ENCODE results near the gene C7orf57. TPM values are rescaled to one million over a fixed set of nuclear protein-coding genes. Genes with fewer than 3 reads are reported as not detected.
"Not testable (repeated sequence)": the region's sequence is repeated elsewhere in the genome, so short reads cannot be mapped to it uniquely, and the experiment has no call there.

Gene C7orf57
- total RNA-seq (1 to 10 TPM in 1 of 2 donors, not detected in 1; 1.6 TPM), polyA plus RNA-seq (ENCODE audit: insufficient read length in 6 of 6) (1 to 10 TPM in 5 of 6 donors, under 1 TPM in 1; 0.60 to 3.9 (median 2.8) TPM)
- long read RNA-seq, donor 1, partial matches to known transcripts, result 5 of 5 reads
- long read RNA-seq, donor 1, other reads (novel, unspliced or antisense), result 0 of 5 reads
- long read RNA-seq, donor 2, result 0 reads
- long read RNA-seq, donor 3, result 0 reads
- long read RNA-seq, donor 4, result 0 reads
- long read RNA-seq, donor 5, result 0 reads
- long read RNA-seq, donor 6, result 0 reads
- long read RNA-seq, donor 7, result 0 reads
- long read RNA-seq, donor 8, result 0 reads
- long read RNA-seq, donor 9, result 0 reads
- long read RNA-seq, donor 10, result 0 reads
- long read RNA-seq, donor 11, result 0 reads
- long read RNA-seq, donor 12, result 0 reads

DNA sequence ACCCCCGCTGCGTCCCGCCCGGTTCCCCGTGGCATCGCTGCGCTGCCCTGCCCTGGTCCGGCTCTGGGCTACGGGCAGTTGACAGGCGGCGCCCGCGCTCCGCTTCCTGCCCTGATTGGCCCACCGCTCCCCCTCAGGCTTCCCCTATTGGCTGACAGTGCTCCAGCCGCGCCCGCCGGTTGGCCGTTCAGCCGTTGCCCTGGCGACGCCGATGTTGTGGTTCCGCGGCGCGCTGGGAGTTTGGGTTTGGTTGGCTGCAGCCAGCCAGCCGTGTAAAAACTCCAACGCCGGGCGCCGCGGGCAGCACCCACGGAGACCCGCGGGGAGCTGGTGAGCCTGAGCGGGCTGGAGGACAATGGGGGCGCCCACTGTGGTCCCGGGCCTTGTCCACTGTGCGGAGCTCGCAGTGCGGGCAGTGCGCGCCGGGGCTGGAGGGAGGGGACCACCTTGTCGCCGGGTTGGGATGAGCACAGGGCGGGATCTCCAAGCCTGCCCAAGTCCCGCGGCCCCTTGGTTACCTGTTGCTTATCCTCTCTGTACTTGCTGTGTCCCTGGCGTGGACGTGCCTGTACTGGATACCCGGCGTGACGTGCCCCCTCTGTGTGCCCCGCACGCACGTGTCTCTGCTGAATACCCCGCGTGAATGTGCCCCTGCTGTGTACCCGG, at the start of gene C7orf57:
Gene C7orf57 (plus strand): TSS at position 243 of the 666 bp plus-strand sequence. CDS start 766 bp downstream, outside the sequence.
- H3K27ac ChIP-seq, result no peak within 1 kb of the TSS
- ATAC-seq, result peak; percentile 100
- H3K27me3 ChIP-seq, result peaks cover 26 to 57% of the 10 kb centered on the region in 2 donors
- no peaks in the 10 kb centered on the region for H3K36me3 ChIP-seq
- intact Hi-C loops (cut with DNase I), result loop anchor here in 1 of 2 donors (10.0 kb wide), 1 partner anchor 69 kb away; no protein-coding TSS in a partner anchor
- TF ChIP-seq, protein P1, sequence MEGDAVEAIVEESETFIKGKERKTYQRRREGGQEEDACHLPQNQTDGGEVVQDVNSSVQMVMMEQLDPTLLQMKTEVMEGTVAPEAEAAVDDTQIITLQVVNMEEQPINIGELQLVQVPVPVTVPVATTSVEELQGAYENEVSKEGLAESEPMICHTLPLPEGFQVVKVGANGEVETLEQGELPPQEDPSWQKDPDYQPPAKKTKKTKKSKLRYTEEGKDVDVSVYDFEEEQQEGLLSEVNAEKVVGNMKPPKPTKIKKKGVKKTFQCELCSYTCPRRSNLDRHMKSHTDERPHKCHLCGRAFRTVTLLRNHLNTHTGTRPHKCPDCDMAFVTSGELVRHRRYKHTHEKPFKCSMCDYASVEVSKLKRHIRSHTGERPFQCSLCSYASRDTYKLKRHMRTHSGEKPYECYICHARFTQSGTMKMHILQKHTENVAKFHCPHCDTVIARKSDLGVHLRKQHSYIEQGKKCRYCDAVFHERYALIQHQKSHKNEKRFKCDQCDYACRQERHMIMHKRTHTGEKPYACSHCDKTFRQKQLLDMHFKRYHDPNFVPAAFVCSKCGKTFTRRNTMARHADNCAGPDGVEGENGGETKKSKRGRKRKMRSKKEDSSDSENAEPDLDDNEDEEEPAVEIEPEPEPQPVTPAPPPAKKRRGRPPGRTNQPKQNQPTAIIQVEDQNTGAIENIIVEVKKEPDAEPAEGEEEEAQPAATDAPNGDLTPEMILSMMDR (IDR thresholded peaks at IDR 0.05), result peak in 1 of 2 donors; percentile 17
- H3K9me3 ChIP-seq, result no peaks in the 10 kb centered on the region
- H3K4me1 ChIP-seq, result peaks cover 6 to 9% of the 10 kb centered on the region in 2 donors
- peak within 1 kb of the TSS; percentile 41 to 49 for H3K4me3 ChIP-seq
- peak; percentile 81 to 97 (median 92) for DNase-seq

DNA sequence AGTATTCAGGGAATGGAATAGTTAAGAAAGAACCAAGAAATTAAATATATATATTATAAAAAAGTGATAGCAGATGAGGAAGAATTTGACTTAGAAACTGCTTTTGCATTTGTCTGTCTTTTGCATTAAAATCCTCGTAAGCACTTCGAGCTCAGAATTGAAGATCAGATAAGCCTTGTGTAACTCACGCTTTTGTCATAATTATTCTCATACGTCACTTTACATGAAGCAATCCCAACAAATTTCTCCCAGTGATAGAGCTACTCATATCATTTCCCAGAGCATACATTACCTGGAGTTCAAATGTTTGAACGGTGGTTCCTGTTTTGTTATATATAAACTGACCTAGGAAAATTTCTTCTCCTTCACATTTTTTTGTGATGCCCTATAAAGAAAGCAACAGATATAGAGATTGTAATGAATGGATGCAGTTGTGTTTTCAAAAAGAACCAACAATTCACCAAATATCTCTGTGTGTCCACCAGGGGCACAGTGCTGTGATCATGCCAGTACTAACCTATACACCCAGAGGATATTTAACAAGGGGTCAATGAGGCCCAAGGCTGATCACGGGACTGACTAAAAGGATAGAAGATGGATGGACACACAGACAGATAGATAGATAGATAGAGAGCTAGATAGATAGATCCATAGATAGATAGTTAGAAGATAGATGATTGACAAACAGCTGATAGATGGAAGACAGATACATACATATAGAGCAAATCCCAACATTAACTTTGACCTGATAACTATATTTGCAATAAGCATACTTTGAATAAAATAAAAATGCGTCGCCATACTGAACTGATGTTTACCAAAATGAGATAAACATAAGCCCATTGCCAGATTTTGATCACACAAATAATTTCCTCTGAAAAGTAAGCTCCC, 46.6 kb upstream of the C7orf57 start:
- ATAC-seq, result no peak
- intact Hi-C loops (cut with DNase I), result no loop called here
- no peak overlapping the region for H3K4me3 ChIP-seq
- H3K9me3 ChIP-seq, result no peaks in the 10 kb centered on the region
- DNase-seq, result no peak
- no peaks in the 10 kb centered on the region for H3K36me3 ChIP-seq
- TF ChIP-seq, protein P1 (IDR thresholded peaks at IDR 0.05), result no peak
- H3K27me3 ChIP-seq, result no peaks in the 10 kb centered on the region
- H3K4me1 ChIP-seq, result peaks cover 0 to 17% of the 10 kb centered on the region in 2 donors
- H3K27ac ChIP-seq, result no peak overlapping the region

DNA sequence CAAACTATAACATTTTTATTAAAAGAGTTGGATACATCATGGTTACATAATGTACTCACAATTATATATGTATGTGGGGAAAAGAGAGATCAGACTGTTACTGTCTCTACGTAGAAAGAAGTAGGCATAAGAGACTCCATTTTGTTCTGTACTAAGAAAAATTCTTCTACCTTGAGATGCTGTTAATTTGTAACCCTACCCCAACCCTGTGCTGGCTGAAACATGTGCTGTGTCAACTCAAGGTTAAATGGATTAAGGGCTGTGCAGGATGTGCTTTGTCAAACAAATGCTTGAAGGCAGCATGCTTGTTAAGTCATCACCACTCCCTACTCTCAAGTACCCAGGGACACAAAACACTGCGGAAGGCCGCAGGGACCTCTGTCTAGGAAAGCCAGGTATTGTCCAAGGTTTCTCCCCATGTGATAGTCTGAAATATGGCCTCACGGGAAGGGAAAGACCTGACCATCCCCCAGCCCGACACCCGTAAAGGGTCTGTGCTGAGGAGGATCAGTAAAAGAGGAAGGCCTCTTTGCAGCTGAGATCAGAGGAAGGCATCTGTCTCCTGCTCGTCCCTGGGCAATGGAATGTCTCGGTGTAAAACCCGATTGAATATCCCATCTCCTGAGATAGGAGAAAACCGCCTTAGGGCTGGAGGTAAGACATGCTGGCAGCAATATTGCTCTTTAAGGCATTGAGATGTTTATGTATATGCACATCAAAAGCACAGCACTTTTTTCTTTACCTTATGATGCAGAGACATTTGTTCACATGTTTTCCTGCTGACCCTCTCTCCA, 45.5 kb upstream of the C7orf57 start:
- DNase-seq, result peak in 1 of 4 donors; percentile 53
- intact Hi-C loops (cut with DNase I), result loop anchor here in 1 of 2 donors (5.0 kb wide), 1 partner anchor 117 kb away; no protein-coding TSS in a partner anchor
- not testable (repeated sequence) for ATAC-seq, H3K9me3 ChIP-seq, H3K36me3 ChIP-seq, H3K4me3 ChIP-seq, H3K27ac ChIP-seq, H3K27me3 ChIP-seq
- H3K4me1 ChIP-seq, result peaks cover 0 to 17% of the 10 kb centered on the region in 2 donors

DNA sequence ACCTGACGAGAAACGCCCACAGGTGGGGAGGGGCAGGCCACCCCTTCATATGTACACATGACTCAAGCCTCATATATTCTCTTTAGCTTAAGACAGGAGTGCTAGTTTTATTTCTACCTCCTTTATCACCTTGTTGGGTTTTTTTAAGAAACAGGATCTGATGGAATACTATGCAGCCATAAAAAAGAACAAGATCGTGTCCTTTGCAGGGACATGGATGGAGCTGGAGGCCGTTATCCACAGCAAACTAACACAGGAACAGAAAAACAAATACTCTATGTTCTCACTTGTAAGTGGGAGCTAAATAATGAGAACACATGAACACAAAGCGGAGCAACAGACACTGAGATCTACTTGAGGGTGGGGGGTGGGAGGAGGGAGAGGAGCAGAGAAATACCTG, 44.8 kb upstream of the C7orf57 start:
- intact Hi-C loops (cut with DNase I), result loop anchor here in 1 of 2 donors (5.0 kb wide), 1 partner anchor 117 kb away; no protein-coding TSS in a partner anchor
- no peak overlapping the region for H3K27ac ChIP-seq
- no peak for DNase-seq

More for the DNA sequence above, 44.8 kb upstream of the C7orf57 start:
- ATAC-seq, result no peak
- Histone ChIP-seq H3K9me3 (no peaks in the 10 kb centered on the region), H3K4me1 (peaks cover 0 to 17% of the 10 kb centered on the region in 2 donors), H3K27me3 (no peaks in the 10 kb centered on the region), H3K36me3 (no peaks in the 10 kb centered on the region), H3K4me3 (no peak overlapping the region)
- TF ChIP-seq, protein P1 (IDR thresholded peaks at IDR 0.05), result no peak

All from left lung (tissue), 14 donors.